PC-9 (cell line): ENCODE measurements around the gene DLGAP4. TPM values are rescaled to one million over a fixed set of nuclear protein-coding genes. Genes with fewer than 3 reads are reported as not detected.

Experiments used
- BruUV-seq: library from RNA; stranded (reverse); fragments of 400-500 nt; replicated peaks from 2 replicates; lab custom pipeline; 2021; lab: Mats Ljungman, UMichigan
- CTCF ChIA-PET: fragments of 300-600 bp; sonication (Branson Sonifier 250); formaldehyde crosslinking; loops from one replicate; lab custom pipeline; 2022; ENCODE audit warnings: antibody characterized with exemption; lab: Charles Lee
- POLR2A ChIA-PET: fragments of 300-600 bp; sonication (Branson Sonifier 250); formaldehyde crosslinking; loops from one replicate; lab custom pipeline; 2022; ENCODE audit warnings: antibody characterized with exemption; ENCODE audit not compliant: unreplicated experiment; lab: Charles Lee
- DNase-seq, 2 experiments: peaks; one replicate each; pipeline versions ENCODE4 v3.0.0 to v3.0.0-alpha.2; 2015 to 2022; ENCODE audit warnings: mixed read lengths in 1 of 2
- H2AFZ ChIP-seq: fragments of 200-600 bp; sonication (generic); 2 replicates; pipeline ENCODE4 v1.8.1; 2017; ENCODE audit warnings: antibody characterized with exemption
- H3F3A ChIP-seq: fragments of 200-600 bp; sonication (generic); 2 replicates; pipeline ENCODE4 v1.8.1; 2017; ENCODE audit warnings: antibody characterized with exemption, mild to moderate bottlenecking, low read depth; ENCODE audit not compliant: insufficient read depth
- H3K27ac ChIP-seq: fragments of 200-600 bp; sonication (generic); 2 replicates; pipeline ENCODE4 v1.6.1; 2016; ENCODE audit warnings: mixed run types
- H3K27me3 ChIP-seq: fragments of 200-600 bp; sonication (generic); 2 replicates; pipeline ENCODE4 v1.6.1; 2016; ENCODE audit warnings: low read depth, mixed run types; ENCODE audit not compliant: insufficient read depth
- H3K36me3 ChIP-seq: fragments of 200-600 bp; sonication (generic); 2 replicates; pipeline ENCODE4 v1.6.1; 2016; ENCODE audit warnings: low read depth, mixed run types
- H3K4me1 ChIP-seq: fragments of 200-600 bp; sonication (generic); replicated peaks from 2 replicates; pipeline ENCODE4 v1.6.1; 2016; ENCODE audit warnings: mixed run types; ENCODE audit not compliant: insufficient read depth
- H3K4me2 ChIP-seq: fragments of 200-600 bp; sonication (generic); 2 replicates; pipeline ENCODE4 v1.6.1; 2017; ENCODE audit warnings: mixed run types
- H3K4me3 ChIP-seq: fragments of 200-600 bp; sonication (generic); 2 replicates; pipeline ENCODE4 v1.6.1; 2016; ENCODE audit warnings: mixed run types
- H3K79me2 ChIP-seq: fragments of 200-600 bp; sonication (generic); 2 replicates; pipeline ENCODE4 v1.6.1; 2017; ENCODE audit warnings: low read depth, mixed run types
- H3K9me2 ChIP-seq: fragments of 200-600 bp; sonication (generic); 2 replicates; pipeline ENCODE4 v1.8.1; 2017; ENCODE audit warnings: mild to moderate bottlenecking; ENCODE audit not compliant: insufficient read depth
- H3K9me3 ChIP-seq: fragments of 200-600 bp; sonication (generic); 2 replicates; pipeline ENCODE4 v1.8.1; 2016; ENCODE audit warnings: low read depth; ENCODE audit not compliant: insufficient read depth
- H4K20me1 ChIP-seq: fragments of 200-600 bp; sonication (generic); 2 replicates; pipeline ENCODE4 v1.8.1; 2017; ENCODE audit not compliant: insufficient read depth
- CTCF ChIP-seq: fragments of 200-600 bp; sonication (generic); conservative IDR thresholded peaks from 2 replicates; pipeline ENCODE4 v1.6.1; 2017; ENCODE audit warnings: mixed run types, antibody characterized with exemption, mild to moderate bottlenecking, moderate library complexity
- EZH2 ChIP-seq: fragments of 200-600 bp; sonication (generic); IDR thresholded peaks from 2 replicates; pipeline ENCODE4 v1.8.0; 2017; ENCODE audit warnings: antibody characterized with exemption, low read depth
- intact Hi-C: fragments of 100-400 bp; cut with micrococcal nuclease; formaldehyde crosslinking; loops from one replicate; pipeline ENCODE4 v1.10.0; 2022; ENCODE audit not compliant: unreplicated experiment
- total RNA-seq: library from RNA; stranded (reverse); gene quantifications from 2 replicates; pipeline ENCODE4 v1.2.3, GENCODE V29; 2021

The DLGAP4 gene
- total RNA-seq, 1 experiment from 2014 or later, result 62.6 TPM

- intact Hi-C loops, result no loop called here
- POLR2A ChIA-PET, result no interaction called here
Measured at GRCh38 chr20:36331209-36331608, 25.1 kb downstream of the DLGAP4 start.

DNA sequence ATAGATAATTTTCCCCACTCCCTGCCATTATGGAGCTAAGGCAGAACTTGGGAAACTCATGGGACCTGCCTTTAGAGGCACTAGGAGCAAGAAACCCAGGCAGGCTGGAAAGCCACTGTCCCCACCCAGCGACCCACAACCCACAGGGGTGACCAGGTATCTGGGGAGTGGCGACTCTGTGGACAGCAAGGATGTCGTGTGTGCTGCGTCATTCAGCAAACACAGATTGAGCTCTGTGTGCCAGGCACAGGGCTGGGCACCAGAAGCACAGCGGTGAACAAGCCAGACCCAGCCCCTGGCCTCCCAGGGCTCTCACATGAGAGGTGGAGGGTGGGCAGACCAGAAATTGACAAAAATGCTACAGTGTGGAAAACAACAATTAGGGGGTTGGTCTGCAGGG, 27.7 kb downstream of the DLGAP4 start:
- no peaks in the 10 kb centered on the region for H4K20me1 ChIP-seq
- no peaks in the 10 kb centered on the region for H3K79me2 ChIP-seq
- CTCF ChIA-PET, result no interaction called here
- H3K9me2 ChIP-seq, result no peaks in the 10 kb centered on the region
- H3K27ac ChIP-seq, result no peak overlapping the region
- DNase-seq, result no peak
- TF ChIP-seq CTCF (no peak), EZH2 (no peak)
- no peaks in the 10 kb centered on the region for H3K4me1 ChIP-seq
- BruUV-seq, result no TSS peak
- intact Hi-C loops, result no loop called here
- no peaks in the 10 kb centered on the region for H3K36me3 ChIP-seq
- H3K4me2 ChIP-seq, result no peak overlapping the region
- H3K27me3 ChIP-seq, result 0 out of 2 replicates have a peak, but pooled peaks cover 4% of the 10 kb centered on the region
- no peak overlapping the region for H2AFZ ChIP-seq
- POLR2A ChIA-PET, result no interaction called here
- peaks cover 8% of the 10 kb centered on the region; the same call in 1 of the 2 replicates for H3F3A ChIP-seq
- no peaks in the 10 kb centered on the region for H3K9me3 ChIP-seq
- H3K4me3 ChIP-seq, result no peak overlapping the region

More at GRCh38 chr20:36331209-36331608, 25.1 kb downstream of the DLGAP4 start:
- H3K79me2 ChIP-seq, result no peaks in the 10 kb centered on the region
- H3K27ac ChIP-seq, result no peak overlapping the region
- no peak overlapping the region for H3K4me3 ChIP-seq
- H3K9me3 ChIP-seq, result peaks cover 7% of the 10 kb centered on the region
- H2AFZ ChIP-seq, result no peak overlapping the region
- no peaks in the 10 kb centered on the region for H3K36me3 ChIP-seq
- H3K4me1 ChIP-seq, result no peaks in the 10 kb centered on the region
- H3K27me3 ChIP-seq, result 0 out of 2 replicates have a peak, but pooled peaks cover 4% of the 10 kb centered on the region
- CTCF ChIA-PET, result interaction anchor here (0.6 kb wide), 1 partner anchor 52 kb away, joined by 3 read pairs; no protein-coding TSS in a partner anchor
- peaks cover 8% of the 10 kb centered on the region; the same call in 1 of the 2 replicates for H3F3A ChIP-seq
- H4K20me1 ChIP-seq, result no peaks in the 10 kb centered on the region
- BruUV-seq, result no TSS peak
- no peaks in the 10 kb centered on the region for H3K9me2 ChIP-seq
- no peak for DNase-seq
- TF ChIP-seq EZH2 (no peak), CTCF (no peak)
- no peak overlapping the region for H3K4me2 ChIP-seq

- no peak overlapping the region for H2AFZ ChIP-seq
- intact Hi-C loops, result no loop called here
- H3K79me2 ChIP-seq, result no peaks in the 10 kb centered on the region
- H3K27me3 ChIP-seq, result 0 out of 2 replicates have a peak, but pooled peaks cover 4% of the 10 kb centered on the region
- no peaks in the 10 kb centered on the region for H4K20me1 ChIP-seq
- ChIA-PET POLR2A (no interaction called here), CTCF (no interaction called here)
- no peaks in the 10 kb centered on the region for H3K36me3 ChIP-seq
- DNase-seq, result no peak
- TF ChIP-seq CTCF (no peak), EZH2 (no peak)
- H3F3A ChIP-seq, result peaks cover 1% of the 10 kb centered on the region; the same call in 1 of the 2 replicates
- H3K4me3 ChIP-seq, result no peak overlapping the region
- no peaks in the 10 kb centered on the region for H3K9me2 ChIP-seq
- no peak overlapping the region for H3K4me2 ChIP-seq
- H3K4me1 ChIP-seq, result no peaks in the 10 kb centered on the region
- no TSS peak for BruUV-seq
- H3K9me3 ChIP-seq, result no peaks in the 10 kb centered on the region
- H3K27ac ChIP-seq, result no peak overlapping the region
Measured at GRCh38 chr20:36334281-36335205, 28.4 kb downstream of the DLGAP4 start.
